GM12878 (cell line): ENCODE data around the gene USP16. TPM values are rescaled to one million over a fixed set of nuclear protein-coding genes. Genes with fewer than 3 reads are reported as not detected.

Source experiments
- BHLHE40 ChIP-seq, 2 experiments: fragments of 450-650 bp in 1 of 2; IDR thresholded peaks; 2 replicates each; pipeline ENCODE4 v1.6.1; 2011 to 2017; ENCODE audit warnings: low read depth in 2 of 2, borderline replicate concordance in 1 of 2, improper control_type of control experiment in 1 of 2, low read length in 1 of 2, mild to moderate bottlenecking in 1 of 2
- CBX3 ChIP-seq: fragments of 200-600 bp; sonication (generic); IDR thresholded peaks from 2 replicates; pipeline ENCODE4 v1.6.1; 2016; ENCODE audit warnings: low read depth, borderline replicate concordance
- CBX5 ChIP-seq: sonication (generic); IDR thresholded peaks from 2 replicates; pipeline ENCODE4 v1.6.1; 2016; ENCODE audit warnings: low read depth, moderate library complexity, mild to moderate bottlenecking, inconsistent platforms
- CEBPB ChIP-seq, 2 experiments: fragments of 150-350 bp in 1 of 2; IDR thresholded peaks; 2 replicates each; pipeline ENCODE4 v1.6.1; 2012 to 2014; ENCODE audit warnings: low read depth in 2 of 2, low read length in 2 of 2, borderline replicate concordance in 1 of 2, inconsistent platforms in 1 of 2
- CREM ChIP-seq: IDR thresholded peaks from 2 replicates; pipeline ENCODE4 v1.6.1; 2014; ENCODE audit warnings: antibody characterized with exemption, low read depth
- EP300 ChIP-seq, 2 experiments: fragments of 150-350 bp in 1 of 2; IDR thresholded peaks; 2 replicates each; pipeline ENCODE4 v1.6.1; 2011 to 2012; ENCODE audit warnings: low read depth in 2 of 2, low read length in 2 of 2, borderline replicate concordance in 1 of 2, improper control_type of control experiment in 1 of 2, inconsistent platforms in 1 of 2; ENCODE audit not compliant: control insufficient read depth in 1 of 2
- EZH2 ChIP-seq: IDR thresholded peaks from 2 replicates; pipeline ENCODE4 v1.6.1; 2012; ENCODE audit warnings: low read depth, mild to moderate bottlenecking, control low read depth, inconsistent platforms, low read length, borderline replicate concordance; ENCODE audit not compliant: control insufficient read depth
- GATAD2B ChIP-seq: fragments of 450-650 bp; conservative IDR thresholded peaks from 2 replicates; pipeline ENCODE4 v1.6.1; 2017; ENCODE audit warnings: low read depth, mild to moderate bottlenecking, moderate library complexity
- HDAC6 ChIP-seq: fragments of 200-600 bp; sonication (generic); IDR thresholded peaks from one replicate; pipeline ENCODE4 v1.8.0; 2017; ENCODE audit warnings: antibody characterized with exemption; ENCODE audit not compliant: unreplicated experiment
- IKZF2 ChIP-seq, 2 experiments: fragments of 450-650 bp; IDR thresholded peaks; 2 replicates each; pipeline ENCODE4 v1.6.1; 2017; ENCODE audit warnings: mild to moderate bottlenecking in 2 of 2, moderate library complexity in 2 of 2
- JUNB ChIP-seq: IDR thresholded peaks from 2 replicates; pipeline ENCODE4 v1.6.1; 2016; ENCODE audit warnings: antibody characterized with exemption, mild to moderate bottlenecking
- MEF2B ChIP-seq: fragments of 450-650 bp; IDR thresholded peaks from 2 replicates; pipeline ENCODE4 v1.6.1; 2018; ENCODE audit warnings: mild to moderate bottlenecking, moderate library complexity; ENCODE audit not compliant: partially characterized antibody, poor library complexity, severe bottlenecking
- NFXL1 ChIP-seq: fragments of 450-650 bp; IDR thresholded peaks from 2 replicates; pipeline ENCODE4 v1.6.1; 2017; ENCODE audit warnings: antibody characterized with exemption, mild to moderate bottlenecking, borderline replicate concordance
- NR2C1 ChIP-seq: fragments of 450-650 bp; IDR thresholded peaks from 2 replicates; pipeline ENCODE4 v1.6.1; 2017; ENCODE audit warnings: antibody characterized with exemption, mild to moderate bottlenecking, moderate library complexity
- NR2F1 ChIP-seq: fragments of 450-650 bp; conservative IDR thresholded peaks from 2 replicates; pipeline ENCODE4 v1.6.1; 2017; ENCODE audit warnings: mild to moderate bottlenecking
- PML ChIP-seq: IDR thresholded peaks from 2 replicates; pipeline ENCODE4 v1.6.1; 2012; ENCODE audit warnings: low read length, inconsistent platforms
- RELB ChIP-seq: fragments of 450-650 bp; IDR thresholded peaks from 2 replicates; pipeline ENCODE4 v1.6.1; 2017; ENCODE audit warnings: low read depth, mild to moderate bottlenecking, moderate library complexity
- RUNX3 ChIP-seq: IDR thresholded peaks from 2 replicates; pipeline ENCODE4 v1.6.1; 2012; ENCODE audit warnings: low read length, inconsistent platforms
- SREBF1 ChIP-seq: IDR thresholded peaks from 2 replicates; pipeline ENCODE4 v1.6.1; 2012; ENCODE audit warnings: mild to moderate bottlenecking, low read length
- ZBED1 ChIP-seq: IDR thresholded peaks from 2 replicates; pipeline ENCODE4 v1.6.1; 2016; ENCODE audit warnings: borderline replicate concordance
- ZNF207 ChIP-seq: fragments of 450-650 bp; IDR thresholded peaks from 2 replicates; pipeline ENCODE4 v1.6.1; 2014; ENCODE audit warnings: antibody characterized with exemption, mild to moderate bottlenecking, borderline replicate concordance
- polyA plus RNA-seq, 11 experiments: library from polyadenylated mRNA; depleted of rRNA in 4 of 11; unstranded in 6 of 11; stranded (reverse) in 5 of 11; fragments of >200 nt; fragmentation: Nextera tagmentation in 4 of 11; fragmentation: Illumina TruSeq in 1 of 11; extraction: Ambion mirVana in 4 of 11; extraction: Trizol in 1 of 11; gene quantifications; 1 replicate in 1 of 11; 2 replicates in 10 of 11; pipeline versions ENCODE4 v1.2.1 to v1.2.3, GENCODE V29; 2011 to 2016; ENCODE audit warnings: inconsistent platforms in 2 of 11, missing spikeins in 2 of 11, low read depth in 1 of 11
- total RNA-seq, 4 experiments: library from RNA; depleted of rRNA in 3 of 4; stranded (reverse); fragments of >200 nt in 3 of 4; fragmentation: Illumina TruSeq in 1 of 4; extraction: Trizol in 1 of 4; gene quantifications; 2 replicates each; pipeline versions ENCODE4 v1.2.1 to v1.2.3, GENCODE V29; 2013 to 2021
- TF ChIP-seq, protein P1 (sequence below): fragments of 450-650 bp; IDR thresholded peaks from 2 replicates; pipeline ENCODE4 v1.6.1; 2016; ENCODE audit warnings: mild to moderate bottlenecking
- TF ChIP-seq, protein P2 (sequence below): fragments of 450-650 bp; IDR thresholded peaks from 2 replicates; pipeline ENCODE4 v1.6.1; 2017; ENCODE audit warnings: borderline replicate concordance
- TF ChIP-seq, protein P3 (sequence below): IDR thresholded peaks from 2 replicates; pipeline ENCODE4 v1.6.1; 2011; ENCODE audit warnings: borderline replicate concordance, low read depth, mild to moderate bottlenecking, moderate library complexity, mixed read lengths, low read length; ENCODE audit not compliant: insufficient read depth; ENCODE audit errors: extremely low read length
- TF ChIP-seq, protein P4 (sequence below): IDR thresholded peaks from 2 replicates; pipeline ENCODE4 v1.6.1; 2011; ENCODE audit warnings: low read depth, mild to moderate bottlenecking, low read length, moderate library complexity, borderline replicate concordance; ENCODE audit errors: extremely low read depth

USP16 gene
- total and polyA plus RNA-seq, 10 of the 15 experiments (the other 5 are each of a cell fraction or from before 2014, with no cell fraction given), result 29.5 to 68.7 (median 52.3) TPM

DNA sequence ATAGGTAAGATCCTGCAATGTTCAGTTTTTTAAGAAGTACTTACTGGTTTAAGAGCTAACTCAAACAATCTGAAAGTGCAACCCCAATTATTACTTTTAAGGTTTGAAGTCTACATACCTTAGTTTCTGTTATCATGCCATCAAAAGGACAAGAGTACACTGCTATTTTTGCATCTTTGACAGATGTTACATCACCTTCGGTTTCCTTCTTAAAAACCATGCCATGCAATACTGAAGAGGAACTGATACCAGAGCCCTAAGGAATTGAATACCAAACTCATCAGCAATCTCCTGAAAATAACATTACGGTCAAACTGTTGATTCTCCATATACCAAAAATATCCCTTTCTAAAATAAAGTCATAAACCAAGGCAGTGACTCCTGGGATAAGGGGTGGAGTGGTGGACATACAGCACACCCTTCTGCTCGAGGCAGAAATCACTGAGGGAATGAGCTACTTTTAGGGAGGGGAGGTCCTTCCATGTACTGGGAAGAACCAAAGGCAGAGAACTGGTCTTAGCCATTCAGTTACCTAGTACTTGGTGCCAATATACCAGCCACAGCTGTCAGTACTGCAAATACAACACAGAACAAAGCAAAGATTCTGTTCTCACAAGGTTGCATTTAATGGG is 40.5 kb downstream of the USP16 start (continued):
- TF ChIP-seq JUNB, result peak; percentile 79
- TF ChIP-seq CEBPB (IDR thresholded peaks at IDR 0.05; ENCODE audit: borderline replicate concordance in 1 of 2, low read depth in 2 of 2, low read length in 2 of 2), result no peak
- no peak for TF ChIP-seq BHLHE40 (IDR thresholded peaks at IDR 0.05; ENCODE audit: borderline replicate concordance in 1 of 2, low read depth in 2 of 2, low read length in 1 of 2)
- TF ChIP-seq CBX5, result no peak
- no peak for TF ChIP-seq HDAC6
- peak; percentile 47; the same call in 1 of the 2 replicates for TF ChIP-seq ZBED1
- TF ChIP-seq CREM, result peak; percentile 73; the same call in 1 of the 2 replicates
- peak; percentile 80 for TF ChIP-seq RUNX3
- TF ChIP-seq CBX3, result no peak
- TF ChIP-seq, protein P1, sequence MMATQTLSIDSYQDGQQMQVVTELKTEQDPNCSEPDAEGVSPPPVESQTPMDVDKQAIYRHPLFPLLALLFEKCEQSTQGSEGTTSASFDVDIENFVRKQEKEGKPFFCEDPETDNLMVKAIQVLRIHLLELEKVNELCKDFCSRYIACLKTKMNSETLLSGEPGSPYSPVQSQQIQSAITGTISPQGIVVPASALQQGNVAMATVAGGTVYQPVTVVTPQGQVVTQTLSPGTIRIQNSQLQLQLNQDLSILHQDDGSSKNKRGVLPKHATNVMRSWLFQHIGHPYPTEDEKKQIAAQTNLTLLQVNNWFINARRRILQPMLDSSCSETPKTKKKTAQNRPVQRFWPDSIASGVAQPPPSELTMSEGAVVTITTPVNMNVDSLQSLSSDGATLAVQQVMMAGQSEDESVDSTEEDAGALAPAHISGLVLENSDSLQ, result peak; percentile 51; the same call in 1 of the 2 replicates
- no peak for TF ChIP-seq NR2F1
- TF ChIP-seq, protein P2, sequence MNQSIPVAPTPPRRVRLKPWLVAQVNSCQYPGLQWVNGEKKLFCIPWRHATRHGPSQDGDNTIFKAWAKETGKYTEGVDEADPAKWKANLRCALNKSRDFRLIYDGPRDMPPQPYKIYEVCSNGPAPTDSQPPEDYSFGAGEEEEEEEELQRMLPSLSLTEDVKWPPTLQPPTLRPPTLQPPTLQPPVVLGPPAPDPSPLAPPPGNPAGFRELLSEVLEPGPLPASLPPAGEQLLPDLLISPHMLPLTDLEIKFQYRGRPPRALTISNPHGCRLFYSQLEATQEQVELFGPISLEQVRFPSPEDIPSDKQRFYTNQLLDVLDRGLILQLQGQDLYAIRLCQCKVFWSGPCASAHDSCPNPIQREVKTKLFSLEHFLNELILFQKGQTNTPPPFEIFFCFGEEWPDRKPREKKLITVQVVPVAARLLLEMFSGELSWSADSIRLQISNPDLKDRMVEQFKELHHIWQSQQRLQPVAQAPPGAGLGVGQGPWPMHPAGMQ, result no peak
- TF ChIP-seq PML, result peak; percentile 56; the same call in 1 of the 2 replicates
- no peak for TF ChIP-seq NFXL1
- TF ChIP-seq NR2C1, result no peak
- peak; percentile 97 to 98 for TF ChIP-seq IKZF2 (IDR thresholded peaks at IDR 0.05)
- no peak for TF ChIP-seq EZH2
- TF ChIP-seq EP300 (IDR thresholded peaks at IDR 0.05; ENCODE audit: borderline replicate concordance in 1 of 2, control insufficient read depth in 1 of 2, low read depth in 2 of 2, low read length in 2 of 2), result peak; percentile 28 to 84; a peak in 2 of 4 replicates
- TF ChIP-seq SREBF1, result no peak
- TF ChIP-seq RELB, result peak; percentile 84
- no peak for TF ChIP-seq ZNF207
- peak; percentile 93 for TF ChIP-seq MEF2B
- TF ChIP-seq, protein P3, sequence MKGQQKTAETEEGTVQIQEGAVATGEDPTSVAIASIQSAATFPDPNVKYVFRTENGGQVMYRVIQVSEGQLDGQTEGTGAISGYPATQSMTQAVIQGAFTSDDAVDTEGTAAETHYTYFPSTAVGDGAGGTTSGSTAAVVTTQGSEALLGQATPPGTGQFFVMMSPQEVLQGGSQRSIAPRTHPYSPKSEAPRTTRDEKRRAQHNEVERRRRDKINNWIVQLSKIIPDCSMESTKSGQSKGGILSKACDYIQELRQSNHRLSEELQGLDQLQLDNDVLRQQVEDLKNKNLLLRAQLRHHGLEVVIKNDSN, result no peak
- peak; percentile 48; the same call in 1 of the 2 replicates for TF ChIP-seq GATAD2B
- TF ChIP-seq, protein P4, sequence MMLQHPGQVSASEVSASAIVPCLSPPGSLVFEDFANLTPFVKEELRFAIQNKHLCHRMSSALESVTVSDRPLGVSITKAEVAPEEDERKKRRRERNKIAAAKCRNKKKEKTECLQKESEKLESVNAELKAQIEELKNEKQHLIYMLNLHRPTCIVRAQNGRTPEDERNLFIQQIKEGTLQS, result no peak
